Activated CD4-positive, alpha-beta T cell treated with anti-CD3 and anti-CD28 coated beads for 48 hours (primary cell): ENCODE measurements around the gene PSME3.
"Not testable (repeated sequence)": the region's sequence is repeated elsewhere in the genome, so short reads cannot be mapped to it uniquely, and the experiment has no call there.

Source experiments
- DNase-seq: peaks from one replicate; pipeline ENCODE4 v3.0.0-alpha.2; 2020

The PSME3 gene

DNA sequence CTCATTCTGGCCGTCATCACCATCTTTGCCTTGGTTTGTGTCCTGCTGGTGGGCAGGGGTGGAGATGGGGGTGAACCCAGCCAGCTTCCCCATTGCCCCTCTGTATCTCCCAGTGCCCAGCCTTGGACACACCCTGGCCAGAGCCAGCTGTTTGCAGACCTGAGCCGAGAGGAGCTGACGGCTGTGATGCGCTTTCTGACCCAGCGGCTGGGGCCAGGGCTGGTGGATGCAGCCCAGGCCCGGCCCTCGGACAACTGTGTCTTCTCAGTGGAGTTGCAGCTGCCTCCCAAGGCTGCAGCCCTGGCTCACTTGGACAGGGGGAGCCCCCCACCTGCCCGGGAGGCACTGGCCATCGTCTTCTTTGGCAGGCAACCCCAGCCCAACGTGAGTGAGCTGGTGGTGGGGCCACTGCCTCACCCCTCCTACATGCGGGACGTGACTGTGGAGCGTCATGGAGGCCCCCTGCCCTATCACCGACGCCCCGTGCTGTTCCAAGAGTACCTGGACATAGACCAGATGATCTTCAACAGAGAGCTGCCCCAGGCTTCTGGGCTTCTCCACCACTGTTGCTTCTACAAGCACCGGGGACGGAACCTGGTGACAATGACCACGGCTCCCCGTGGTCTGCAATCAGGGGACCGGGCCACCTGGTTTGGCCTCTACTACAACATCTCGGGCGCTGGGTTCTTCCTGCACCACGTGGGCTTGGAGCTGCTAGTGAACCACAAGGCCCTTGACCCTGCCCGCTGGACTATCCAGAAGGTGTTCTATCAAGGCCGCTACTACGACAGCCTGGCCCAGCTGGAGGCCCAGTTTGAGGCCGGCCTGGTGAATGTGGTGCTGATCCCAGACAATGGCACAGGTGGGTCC is 18.4 kb downstream of the PSME3 start:
- DNase-seq: not testable (repeated sequence)

GRCh38 chr17:42852351-42852750 is 19.2 kb downstream of the PSME3 start:
- no peak for DNase-seq

- no peak for DNase-seq
Observed at GRCh38 chr17:42853004-42853403, 19.8 kb downstream of the PSME3 start.

DNA sequence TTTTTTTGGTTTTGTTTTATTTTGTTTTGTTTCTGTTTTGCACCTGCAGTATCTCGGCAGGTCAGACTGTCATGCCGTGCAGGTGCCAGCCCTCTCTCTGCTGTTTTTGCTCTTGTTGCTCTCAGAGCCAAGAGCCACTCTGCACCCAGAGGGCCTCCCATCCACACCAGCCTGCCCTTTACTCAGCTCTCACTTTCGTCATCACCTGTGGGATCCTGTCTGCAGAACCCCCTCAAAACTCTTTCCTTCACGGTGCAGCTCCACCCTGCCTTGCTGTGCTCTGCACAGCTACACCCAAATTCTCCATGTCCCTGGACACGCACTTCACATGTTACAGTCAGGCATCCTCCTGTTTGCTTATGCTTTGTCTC is 20.4 kb downstream of the PSME3 start:
- no peak for DNase-seq

DNA sequence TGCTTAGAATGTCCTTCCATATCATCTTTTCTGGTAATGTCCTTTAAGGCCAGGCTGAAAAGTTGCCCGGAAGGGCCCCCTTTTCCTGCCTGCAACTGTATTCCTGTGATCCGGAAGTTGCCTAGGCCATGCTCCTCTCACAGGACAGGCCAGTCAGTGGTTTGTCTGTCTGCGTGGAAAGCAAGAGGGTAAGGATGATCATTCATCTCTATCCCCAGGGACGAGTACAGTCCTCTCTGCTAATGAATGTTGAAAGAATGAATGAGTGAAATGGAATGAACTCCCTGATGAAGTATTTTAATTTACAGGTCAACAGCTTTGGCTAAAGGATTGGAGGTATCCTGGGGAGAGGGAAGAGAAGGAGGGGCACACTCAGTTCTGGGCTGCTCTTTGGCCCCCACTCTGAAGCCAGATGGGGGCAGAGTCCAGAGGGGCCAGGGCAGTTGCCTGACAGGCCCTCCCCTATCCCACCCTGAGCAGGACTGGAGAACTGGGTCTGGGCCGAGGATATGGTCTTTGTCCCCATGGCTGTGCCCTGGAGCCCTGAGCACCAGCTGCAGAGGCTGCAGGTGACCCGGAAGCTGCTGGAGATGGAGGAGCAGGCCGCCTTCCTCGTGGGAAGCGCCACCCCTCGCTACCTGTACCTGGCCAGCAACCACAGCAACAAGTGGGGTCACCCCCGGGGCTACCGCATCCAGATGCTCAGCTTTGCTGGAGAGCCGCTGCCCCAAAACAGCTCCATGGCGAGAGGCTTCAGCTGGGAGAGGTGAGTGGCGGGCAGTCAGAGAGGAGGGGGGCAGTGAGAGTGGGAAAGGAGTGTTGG is 21.0 kb downstream of the PSME3 start:
- DNase-seq: no peak

GRCh38 chr17:42855048-42855596 is 21.9 kb downstream of the PSME3 start:
- DNase-seq: no peak

- DNase-seq: not testable (repeated sequence)
Observed at GRCh38 chr17:42856093-42856492, 22.9 kb downstream of the PSME3 start.

GRCh38 chr17:42856516-42856915 is 23.3 kb downstream of the PSME3 start:
- not testable (repeated sequence) for DNase-seq

GRCh38 chr17:42857389-42857788 is 24.2 kb downstream of the PSME3 start:
- DNase-seq: no peak

DNA sequence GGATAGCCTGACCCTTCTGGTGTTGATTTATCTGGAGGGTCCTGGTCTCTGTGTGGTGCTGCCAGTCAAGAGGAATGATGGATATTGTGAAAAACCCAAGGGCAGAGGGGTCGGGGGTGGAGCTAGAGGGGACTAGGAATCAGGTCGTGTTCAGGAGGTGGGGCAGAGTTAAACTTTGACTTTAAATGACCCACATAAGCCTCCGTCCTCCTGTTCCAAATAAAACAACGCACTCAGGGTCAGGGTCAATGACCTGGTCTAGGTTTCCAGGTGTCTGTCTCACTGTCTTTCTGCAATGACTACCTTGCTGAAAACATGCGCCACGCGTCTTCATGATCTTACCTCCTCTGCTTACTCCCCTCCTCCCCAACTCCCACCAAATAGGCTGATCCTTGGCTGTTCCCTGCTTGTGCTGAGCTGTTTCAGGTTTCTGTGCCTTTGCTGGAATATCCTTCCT is 32.5 kb downstream of the PSME3 start:
- no peak for DNase-seq

DNA sequence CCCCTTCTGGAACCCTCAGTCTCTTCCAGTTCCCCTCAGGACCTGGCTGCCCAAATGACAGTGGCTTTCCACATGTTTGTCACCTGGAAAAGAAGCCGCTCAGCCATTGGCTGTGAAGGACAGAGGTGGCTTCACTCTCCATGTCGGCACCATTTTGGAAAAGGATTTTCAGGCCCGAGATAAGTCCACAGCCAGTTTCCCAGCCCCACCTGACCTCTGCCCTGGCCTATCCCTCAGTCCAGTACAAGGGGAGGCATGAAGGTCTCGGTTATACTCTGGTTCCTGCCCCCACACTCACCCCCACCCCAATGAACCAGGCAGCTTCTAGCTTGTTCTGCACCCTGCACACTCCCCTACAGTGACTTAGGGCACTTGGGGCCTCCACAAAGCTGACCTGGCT is 33.0 kb downstream of the PSME3 start:
- no peak for DNase-seq

DNA sequence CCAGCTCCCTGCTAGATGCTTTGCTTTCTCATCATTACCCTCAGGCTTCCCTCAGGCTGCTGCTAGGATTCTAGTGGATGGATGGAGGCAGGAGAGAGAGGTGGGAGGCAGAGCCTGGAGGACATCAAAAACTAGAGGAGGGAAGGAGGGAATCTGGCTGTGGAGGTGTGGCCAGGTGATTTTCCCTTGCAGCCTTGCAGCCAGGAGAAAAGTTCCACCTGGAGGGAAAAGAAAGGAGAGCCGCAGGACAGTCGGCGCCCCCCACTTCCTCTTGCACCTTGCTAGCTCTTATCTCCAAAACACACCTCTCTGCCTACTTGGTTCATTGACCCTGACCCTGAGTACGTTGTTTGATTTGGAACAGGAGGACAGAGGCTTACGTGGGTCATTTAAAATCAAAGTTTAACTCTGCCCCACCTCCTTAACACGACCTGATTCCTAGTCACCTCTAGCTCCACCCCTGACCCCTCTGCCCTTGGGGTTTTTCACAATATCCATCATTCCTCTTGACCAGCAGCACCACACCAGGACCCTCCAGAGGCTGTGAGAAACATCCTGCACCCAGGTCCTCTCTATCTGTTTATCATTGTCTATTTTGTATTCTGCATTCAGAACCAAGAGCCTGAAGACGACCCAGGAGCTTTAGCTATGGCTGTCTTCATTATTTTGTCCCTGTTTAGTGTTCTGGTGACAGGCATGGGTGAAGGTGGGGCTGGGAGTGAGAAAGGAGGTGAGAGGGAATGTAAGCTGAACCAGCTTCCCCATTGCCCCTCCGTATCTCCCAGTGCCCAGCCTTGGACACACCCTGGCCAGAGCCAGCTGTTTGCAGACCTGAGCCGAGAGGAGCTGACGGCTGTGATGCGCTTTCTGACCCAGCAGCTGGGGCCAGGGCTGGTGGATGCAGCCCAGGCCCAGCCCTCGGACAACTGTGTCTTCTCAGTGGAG is 33.7 kb downstream of the PSME3 start:
- DNase-seq: no peak

DNA sequence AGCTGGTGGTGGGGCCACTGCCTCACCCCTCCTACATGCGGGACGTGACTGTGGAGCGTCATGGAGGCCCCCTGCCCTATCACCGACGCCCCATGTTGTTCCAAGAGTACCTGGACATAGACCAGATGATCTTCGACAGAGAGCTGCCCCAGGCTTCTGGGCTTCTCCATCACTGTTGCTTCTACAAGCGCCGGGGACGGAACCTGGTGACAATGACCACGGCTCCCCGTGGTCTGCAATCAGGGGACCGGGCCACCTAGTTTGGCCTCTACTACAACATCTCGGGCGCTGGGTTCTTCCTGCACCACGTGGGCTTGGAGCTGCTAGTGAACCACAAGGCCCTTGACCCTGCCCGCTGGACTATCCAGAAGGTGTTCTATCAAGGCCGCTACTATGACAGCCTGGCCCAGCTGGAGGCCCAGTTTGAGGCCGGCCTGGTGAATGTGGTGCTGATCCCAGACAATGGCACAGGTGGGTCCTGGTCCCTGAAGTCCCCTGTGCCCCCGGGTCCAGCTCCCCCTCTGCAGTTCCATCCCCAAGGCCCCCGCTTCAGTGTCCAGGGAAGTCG is 34.6 kb downstream of the PSME3 start:
- DNase-seq: not testable (repeated sequence)

- no peak for DNase-seq
Observed at GRCh38 chr17:42868338-42868737, 35.1 kb downstream of the PSME3 start.

- DNase-seq: no peak
Observed at GRCh38 chr17:42871647-42872046, 38.5 kb downstream of the PSME3 start.

GRCh38 chr17:42872251-42872965 is 39.2 kb downstream of the PSME3 start:
- no peak for DNase-seq

- DNase-seq: no peak
Observed at GRCh38 chr17:42873315-42873714, 40.1 kb downstream of the PSME3 start.

- DNase-seq: not testable (repeated sequence)
Observed at GRCh38 chr17:42873932-42874695, 40.9 kb downstream of the PSME3 start.

GRCh38 chr17:42877037-42877436 is 43.8 kb downstream of the PSME3 start:
- DNase-seq: no peak

GRCh38 chr17:42878123-42878880 is 45.1 kb downstream of the PSME3 start:
- DNase-seq: no peak
